ENCODE results near the gene BTBD9. TPM values are rescaled to one million over a fixed set of nuclear protein-coding genes. Genes with fewer than 3 reads are reported as not detected.

The BTBD9 gene
- total RNA-seq, 2 experiments from 2014 or later = 6.2 to 6.4 TPM

DNA sequence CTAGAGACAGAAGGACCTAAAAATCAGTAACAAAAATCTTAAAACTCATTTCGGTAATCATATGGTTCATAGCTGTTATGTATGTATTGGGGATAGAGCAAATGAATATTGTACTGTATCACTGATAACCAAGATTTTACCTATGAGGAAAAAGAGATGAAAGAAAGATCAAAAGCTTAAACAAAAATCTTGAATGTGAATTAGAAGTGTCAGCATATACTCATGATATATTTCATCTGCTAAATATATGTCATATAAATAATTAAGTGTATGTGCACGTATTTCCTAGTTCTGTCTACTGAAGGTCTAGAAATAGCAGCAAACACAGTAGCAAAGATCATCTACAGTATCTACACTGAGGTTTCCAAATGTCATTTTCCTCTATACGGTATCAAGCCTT lies 299.8 kb downstream of the BTBD9 start:
- Mint-ChIP-seq H3K9me3 (peaks cover 6% of the 10 kb centered on the region), H3K4me1 (ENCODE audit: low read depth) (peaks cover 2% of the 10 kb centered on the region), H3K27me3 (no peaks in the 10 kb centered on the region), H3K27ac (no peak overlapping the region), H3K4me3 (no peak overlapping the region), H3K36me3 (ENCODE audit: low read depth) (peaks cover 4% of the 10 kb centered on the region)
- intact Hi-C loops (cut with micrococcal nuclease) = no loop called here
- no peak for ATAC-seq
- no peak for DNase-seq
- CTCF ChIA-PET = no interaction called here
- POLR2A ChIA-PET = interaction anchor here (0.9 kb wide), 1 partner anchor 14 kb away, joined by 3 read pairs; no protein-coding TSS in a partner anchor
- TF ChIP-seq, protein P1, sequence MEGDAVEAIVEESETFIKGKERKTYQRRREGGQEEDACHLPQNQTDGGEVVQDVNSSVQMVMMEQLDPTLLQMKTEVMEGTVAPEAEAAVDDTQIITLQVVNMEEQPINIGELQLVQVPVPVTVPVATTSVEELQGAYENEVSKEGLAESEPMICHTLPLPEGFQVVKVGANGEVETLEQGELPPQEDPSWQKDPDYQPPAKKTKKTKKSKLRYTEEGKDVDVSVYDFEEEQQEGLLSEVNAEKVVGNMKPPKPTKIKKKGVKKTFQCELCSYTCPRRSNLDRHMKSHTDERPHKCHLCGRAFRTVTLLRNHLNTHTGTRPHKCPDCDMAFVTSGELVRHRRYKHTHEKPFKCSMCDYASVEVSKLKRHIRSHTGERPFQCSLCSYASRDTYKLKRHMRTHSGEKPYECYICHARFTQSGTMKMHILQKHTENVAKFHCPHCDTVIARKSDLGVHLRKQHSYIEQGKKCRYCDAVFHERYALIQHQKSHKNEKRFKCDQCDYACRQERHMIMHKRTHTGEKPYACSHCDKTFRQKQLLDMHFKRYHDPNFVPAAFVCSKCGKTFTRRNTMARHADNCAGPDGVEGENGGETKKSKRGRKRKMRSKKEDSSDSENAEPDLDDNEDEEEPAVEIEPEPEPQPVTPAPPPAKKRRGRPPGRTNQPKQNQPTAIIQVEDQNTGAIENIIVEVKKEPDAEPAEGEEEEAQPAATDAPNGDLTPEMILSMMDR (IDR thresholded peaks at IDR 0.05) = no peak

DNA sequence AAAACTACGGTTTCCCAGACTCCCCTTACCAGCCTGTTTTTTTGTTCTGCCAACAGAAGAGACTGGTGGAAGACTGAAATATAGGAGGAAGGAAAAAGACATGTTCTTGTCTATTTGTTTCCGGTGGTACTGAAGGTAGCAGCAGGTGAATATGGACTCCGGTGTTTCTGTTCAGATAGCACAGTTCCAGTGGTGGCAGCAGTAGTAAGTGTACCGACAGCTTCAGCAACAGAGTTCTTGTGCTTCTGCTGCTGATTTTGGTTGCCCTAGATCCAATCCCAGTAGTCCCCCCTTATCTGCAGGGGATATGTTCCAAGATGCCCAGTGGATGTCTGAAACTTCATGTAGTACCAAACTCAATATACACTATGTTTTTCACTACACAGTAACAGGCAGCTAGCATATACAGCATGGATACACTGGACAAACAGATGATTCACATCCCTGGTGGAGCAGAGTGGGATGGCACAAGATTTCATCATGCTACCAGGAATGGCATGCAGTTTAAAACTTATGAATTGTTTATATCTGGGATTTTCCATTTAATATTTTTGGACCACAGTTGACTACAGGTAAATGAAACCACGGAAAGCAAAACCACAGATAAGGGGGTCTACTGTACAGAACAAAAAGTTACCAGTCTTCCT lies 301.8 kb downstream of the BTBD9 start:
- ATAC-seq (no peak), DNase-seq (no peak)
- Mint-ChIP-seq H3K4me1 (ENCODE audit: low read depth) (peaks cover 2% of the 10 kb centered on the region), H3K27ac (no peak overlapping the region), H3K36me3 (ENCODE audit: low read depth) (peaks cover 15% of the 10 kb centered on the region), H3K9me3 (peaks cover 17% of the 10 kb centered on the region), H3K4me3 (no peak overlapping the region), H3K27me3 (no peaks in the 10 kb centered on the region)
- ChIA-PET CTCF (no interaction called here), POLR2A (no interaction called here)
- intact Hi-C loops (cut with micrococcal nuclease) = no loop called here
- TF ChIP-seq, protein P1 (IDR thresholded peaks at IDR 0.05) = no peak

- ATAC-seq (no peak), DNase-seq (no peak)
- ChIA-PET POLR2A (no interaction called here), CTCF (no interaction called here)
- H3K4me1 Mint-ChIP-seq (ENCODE audit: low read depth) = peaks cover 2% of the 10 kb centered on the region
- H3K27me3 Mint-ChIP-seq = no peaks in the 10 kb centered on the region
- H3K9me3 Mint-ChIP-seq = peaks cover 17% of the 10 kb centered on the region
- H3K27ac Mint-ChIP-seq = no peak overlapping the region
- intact Hi-C loops (cut with micrococcal nuclease) = no loop called here
- H3K36me3 Mint-ChIP-seq (ENCODE audit: low read depth) = peaks cover 15% of the 10 kb centered on the region
- TF ChIP-seq, protein P1 (IDR thresholded peaks at IDR 0.05) = no peak
- no peak overlapping the region for H3K4me3 Mint-ChIP-seq
Measured at GRCh38 chr6:38336922-38337321, 302.8 kb downstream of the BTBD9 start.

DNA sequence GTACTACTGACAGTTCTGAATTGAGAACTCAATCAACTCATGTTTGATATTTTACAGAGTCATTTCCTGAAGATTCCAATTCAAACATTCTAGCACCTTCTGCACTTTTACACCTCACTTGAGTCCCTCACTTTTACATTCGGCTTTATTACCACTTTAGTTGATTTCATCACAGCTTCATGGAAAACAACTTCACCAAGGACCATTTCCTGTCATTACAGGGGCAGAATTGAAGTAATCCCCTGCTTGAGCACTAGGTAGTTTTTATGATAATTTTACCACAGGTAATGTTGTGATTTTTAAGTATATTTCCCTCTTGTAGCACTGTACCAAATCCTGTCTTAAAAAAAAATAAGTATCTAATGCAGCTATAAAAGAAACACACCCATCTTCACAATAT lies 312.9 kb downstream of the BTBD9 start:
- DNase-seq = no peak
- TF ChIP-seq, protein P1 (IDR thresholded peaks at IDR 0.05) = no peak
- no peak overlapping the region for H3K4me3 Mint-ChIP-seq
- H3K27ac Mint-ChIP-seq = no peak overlapping the region
- ATAC-seq = no peak
- no peaks in the 10 kb centered on the region for H3K9me3 Mint-ChIP-seq
- no peaks in the 10 kb centered on the region for H3K4me1 Mint-ChIP-seq (ENCODE audit: low read depth)
- H3K36me3 Mint-ChIP-seq (ENCODE audit: low read depth) = no peaks in the 10 kb centered on the region
- H3K27me3 Mint-ChIP-seq = no peaks in the 10 kb centered on the region
- CTCF ChIA-PET = no interaction called here
- intact Hi-C loops (cut with micrococcal nuclease) = no loop called here
- POLR2A ChIA-PET = no interaction called here

GRCh38 chr6:38323216-38323615 lies 316.5 kb downstream of the BTBD9 start:
- POLR2A ChIA-PET = no interaction called here
- TF ChIP-seq, protein P1 (IDR thresholded peaks at IDR 0.05) = no peak
- intact Hi-C loops (cut with micrococcal nuclease) = no loop called here
- CTCF ChIA-PET = no interaction called here
- ATAC-seq = no peak
- Mint-ChIP-seq H3K27ac (no peak overlapping the region), H3K27me3 (no peaks in the 10 kb centered on the region), H3K4me3 (no peak overlapping the region), H3K36me3 (ENCODE audit: low read depth) (no peaks in the 10 kb centered on the region), H3K9me3 (no peaks in the 10 kb centered on the region), H3K4me1 (ENCODE audit: low read depth) (no peaks in the 10 kb centered on the region)
- DNase-seq = no peak
